ENCODE results near the gene BCL7B. TPM values are rescaled to one million over a fixed set of nuclear protein-coding genes. Genes with fewer than 3 reads are reported as not detected.
A peak's percentile ranks its signal among the peaks of the same experiment; 100 is the strongest.

Gene BCL7B
- total RNA-seq, 1 experiment from 2014 or later = 50.4 TPM

DNA sequence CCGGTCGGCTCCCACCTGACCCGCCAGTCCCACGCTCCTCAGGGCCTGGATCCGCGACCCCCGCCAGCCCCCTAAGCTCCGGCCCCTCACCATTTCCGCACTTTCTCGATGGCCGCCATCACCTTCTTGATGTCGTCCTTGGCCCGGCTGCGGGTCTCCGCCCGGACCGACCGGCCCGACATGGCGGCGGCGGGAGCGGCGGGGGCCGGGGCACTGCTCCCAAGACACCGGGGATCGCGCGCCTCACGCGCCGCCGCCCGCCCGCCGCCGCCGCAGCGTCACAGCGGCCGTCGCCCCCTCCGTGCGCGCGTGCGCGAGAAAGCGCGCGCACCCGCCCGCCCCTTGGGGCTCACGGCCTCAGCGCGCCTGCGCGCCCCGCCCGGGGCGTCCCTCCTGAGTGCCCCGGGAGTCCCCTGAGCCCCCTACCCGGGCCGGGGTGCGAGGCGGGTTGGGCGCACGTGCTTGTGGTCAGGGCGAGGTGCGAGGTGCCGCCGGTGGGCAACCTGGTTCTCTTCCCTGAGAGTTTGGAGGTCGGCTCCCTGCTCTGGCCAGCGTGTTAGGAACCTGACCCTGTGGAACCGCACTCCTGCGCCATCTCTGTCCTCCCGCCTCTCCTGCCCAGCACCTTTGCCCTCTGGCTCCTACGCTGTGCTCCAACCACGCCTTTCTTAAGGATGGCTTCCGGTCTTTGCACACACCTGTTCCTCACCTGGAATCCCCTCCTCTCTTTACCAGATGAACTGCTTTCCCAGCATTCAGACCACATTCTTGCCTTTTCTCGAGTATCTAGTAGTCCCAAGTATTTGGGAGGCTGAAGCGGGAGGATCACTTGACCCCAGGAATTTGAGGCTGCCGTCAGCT lies at the start of gene BCL7B (continued):
- TF ChIP-seq SP1 (IDR thresholded peaks at IDR 0.05; ENCODE audit: low read depth) = no peak
- peak; percentile 50 for TF ChIP-seq POLR2A (IDR thresholded peaks at IDR 0.05; ENCODE audit: borderline replicate concordance, extremely low read depth, insufficient read depth, insufficient read length)
- peak; percentile 62; the same call in 1 of the 2 replicates for TF ChIP-seq CBX3 (IDR thresholded peaks at IDR 0.05; ENCODE audit: low read depth)
- no peak for TF ChIP-seq FOSL1 (IDR thresholded peaks at IDR 0.05; ENCODE audit: low read depth)
- TF ChIP-seq CEBPB (IDR thresholded peaks at IDR 0.05; ENCODE audit: low read depth) = no peak
- TF ChIP-seq SIN3A (IDR thresholded peaks at IDR 0.05; ENCODE audit: low read depth) = no peak
- TF ChIP-seq JUND (IDR thresholded peaks at IDR 0.05) = no peak
- TF ChIP-seq ZFX (IDR thresholded peaks at IDR 0.05) = peak; percentile 34; the same call in 1 of the 2 replicates
- TF ChIP-seq EZH2phosphoT487 (IDR thresholded peaks at IDR 0.05; ENCODE audit: borderline replicate concordance) = no peak

DNA sequence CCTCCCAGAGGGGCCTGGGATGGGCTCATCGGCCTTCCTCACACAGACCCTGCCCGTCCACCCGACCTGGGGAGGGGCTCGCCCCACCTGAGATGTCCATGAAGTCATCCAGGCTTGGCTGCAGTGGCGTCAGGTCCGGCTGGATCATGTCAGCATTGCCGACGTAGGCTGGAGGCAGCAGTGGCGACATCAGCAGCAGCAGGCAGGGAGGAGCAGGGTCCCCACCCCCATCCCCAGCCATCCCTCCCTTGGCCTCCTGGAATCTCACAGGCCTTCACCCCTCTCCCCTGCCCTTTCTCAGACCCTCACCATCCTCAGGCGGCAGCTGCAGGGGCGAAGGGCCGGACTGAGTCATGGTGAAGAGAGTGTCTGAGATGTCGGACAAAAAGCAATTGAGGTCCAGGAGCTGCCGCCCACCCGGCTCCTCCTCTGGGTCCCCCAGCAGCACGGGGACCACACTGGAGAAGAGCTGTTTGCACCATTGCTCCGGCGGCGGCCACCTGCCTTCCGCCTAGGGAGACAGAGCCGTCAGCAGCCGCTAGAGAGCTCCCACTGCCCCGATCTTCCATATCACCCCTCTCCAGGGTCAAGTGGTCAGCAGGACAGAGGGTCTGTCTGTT lies 48.2 kb upstream of the BCL7B start:
- H3K9me3 ChIP-seq (ENCODE audit: control insufficient read depth in 1 of 2, insufficient read depth in 1 of 2, low read depth in 1 of 2, low read length in 2 of 2) = no peaks in the 10 kb centered on the region
- DNase-seq (ENCODE audit: low read depth, low spot score) = no peak
- H3K9me2 ChIP-seq (ENCODE audit: insufficient read depth) = no peaks in the 10 kb centered on the region
- intact Hi-C loops (cut with micrococcal nuclease) = no loop called here
- ChIA-PET CTCF (interaction anchor here (1.5 to 2.4 kb wide), 4 partner anchors 14 to 118 kb away, joined by 6 to 28 read pairs (median 11); no protein-coding TSS in a partner anchor), RAD21 (ENCODE audit: low non-redundant PET in 1 of 2, low total read pairs in 2 of 2, uncharacterized antibody in 2 of 2, unreplicated experiment in 2 of 2) (interaction anchor here in 1 of 2 experiments (0.8 kb wide), 1 partner anchor 120 kb away, joined by 3 read pairs; no protein-coding TSS in a partner anchor), POLR2A (no interaction called here)
- no peak for TF ChIP-seq RAD21 (IDR thresholded peaks at IDR 0.05; ENCODE audit: low read depth)
- TF ChIP-seq POLR2AphosphoS5 (IDR thresholded peaks at IDR 0.05; ENCODE audit: low read depth, low read length) = no peak
- no peaks in the 10 kb centered on the region; a peak in 1 of 4 replicates for H3K36me3 ChIP-seq (ENCODE audit: control insufficient read depth in 1 of 2, insufficient read depth in 2 of 2, low read length in 2 of 2)
- H3K27ac ChIP-seq (ENCODE audit: low read depth, low read length) = no peak overlapping the region
- no peak overlapping the region for H2AFZ ChIP-seq (ENCODE audit: low read depth, low read length, poor library complexity, severe bottlenecking)
- peaks cover 22 to 51% of the 10 kb centered on the region in 2 experiments for H3K4me1 ChIP-seq (ENCODE audit: control insufficient read depth in 1 of 2, insufficient read depth in 2 of 2, low read length in 2 of 2)
- H3K9ac ChIP-seq (ENCODE audit: low read length) = no peak overlapping the region
- H3K79me2 ChIP-seq (ENCODE audit: insufficient read depth, low read length) = no peaks in the 10 kb centered on the region; the same call in 1 of the 2 replicates
- H3K27me3 ChIP-seq (ENCODE audit: insufficient read depth, low read length) = no peaks in the 10 kb centered on the region
- H3K4me3 ChIP-seq (replicated peaks in 1 of 2; ENCODE audit: low read depth in 1 of 2, low read length in 2 of 2) = no peak overlapping the region
- H3K4me2 ChIP-seq (ENCODE audit: low read length) = no peak overlapping the region
- H4K20me1 ChIP-seq (ENCODE audit: insufficient read depth) = no peaks in the 10 kb centered on the region
- ATAC-seq = no peak
- no TSS peak for BruUV-seq (replicated peaks)
